Measurements from ENCODE around the gene GH2.
"Not testable (repeated sequence)": the region's sequence is repeated elsewhere in the genome, so short reads cannot be mapped to it uniquely, and the experiment has no call there.

GH2 gene

DNA sequence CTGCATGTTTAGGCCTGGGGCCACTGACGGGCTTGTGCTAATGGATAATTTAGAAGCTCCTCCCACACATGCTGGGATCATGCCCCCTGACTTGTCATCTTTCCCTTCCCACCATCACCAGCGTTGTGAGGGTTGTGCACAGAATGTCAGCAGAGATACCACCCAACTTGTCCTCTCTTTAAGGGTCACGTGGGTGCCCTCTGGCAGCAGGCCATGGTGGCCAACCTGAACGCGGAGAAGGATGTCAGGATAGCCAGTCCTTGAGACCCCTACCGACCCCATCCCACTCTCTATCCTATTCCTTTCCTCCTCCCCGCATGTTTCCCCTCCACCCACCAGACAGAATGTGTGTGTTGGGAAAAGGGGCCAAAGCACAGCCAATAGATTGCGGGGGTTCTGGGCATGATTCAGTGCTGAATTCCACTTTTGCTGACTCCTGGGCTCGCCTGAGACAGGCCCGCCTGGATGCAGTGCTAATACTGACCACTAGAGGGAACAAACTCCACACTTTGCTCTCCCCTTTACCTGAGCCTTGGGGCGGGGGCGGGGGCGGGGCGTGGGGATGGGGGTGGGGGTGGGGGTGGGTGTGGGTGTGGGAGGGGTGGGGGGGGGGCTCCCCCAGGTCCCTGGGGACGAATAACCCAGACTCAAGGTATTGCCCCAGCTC, at the start of gene GH2:
Gene GH2, minus strand, starts transcription at position 10 of the 667 bp plus-strand sequence. CDS start 143 bp downstream, outside the sequence.
- no peak for DNase-seq

DNA sequence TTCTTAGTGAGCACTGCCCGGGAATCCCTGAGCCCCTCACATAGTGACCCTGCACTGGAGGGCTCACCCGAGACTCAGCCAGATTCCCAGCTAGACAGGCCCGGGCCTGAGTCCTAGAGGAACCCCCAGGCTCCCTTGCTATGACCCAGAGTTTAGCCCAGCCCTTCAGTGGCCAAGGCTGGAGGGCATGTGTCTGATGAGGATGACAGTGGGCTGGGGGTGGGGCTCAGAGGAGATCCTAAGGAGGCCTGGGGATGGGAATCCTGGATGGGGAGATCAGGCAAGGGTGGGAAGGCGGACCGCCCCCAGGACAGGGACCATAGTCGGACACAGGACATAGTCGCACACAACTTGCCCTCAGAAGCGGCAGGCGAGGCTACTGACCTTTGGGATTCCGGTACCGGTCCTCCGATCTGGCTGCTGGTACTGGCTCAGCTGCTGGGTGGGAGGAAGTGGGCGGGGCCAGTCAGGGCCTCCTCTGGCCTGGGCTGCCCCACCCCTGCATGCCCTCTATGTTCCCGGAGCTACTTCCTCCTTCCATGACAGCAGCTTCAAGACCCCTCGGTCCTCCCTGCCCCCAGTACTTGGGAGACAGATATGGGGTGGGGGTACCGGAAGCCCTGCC, 49.3 kb upstream of the GH2 start:
- peak; percentile 39 for DNase-seq

DNA sequence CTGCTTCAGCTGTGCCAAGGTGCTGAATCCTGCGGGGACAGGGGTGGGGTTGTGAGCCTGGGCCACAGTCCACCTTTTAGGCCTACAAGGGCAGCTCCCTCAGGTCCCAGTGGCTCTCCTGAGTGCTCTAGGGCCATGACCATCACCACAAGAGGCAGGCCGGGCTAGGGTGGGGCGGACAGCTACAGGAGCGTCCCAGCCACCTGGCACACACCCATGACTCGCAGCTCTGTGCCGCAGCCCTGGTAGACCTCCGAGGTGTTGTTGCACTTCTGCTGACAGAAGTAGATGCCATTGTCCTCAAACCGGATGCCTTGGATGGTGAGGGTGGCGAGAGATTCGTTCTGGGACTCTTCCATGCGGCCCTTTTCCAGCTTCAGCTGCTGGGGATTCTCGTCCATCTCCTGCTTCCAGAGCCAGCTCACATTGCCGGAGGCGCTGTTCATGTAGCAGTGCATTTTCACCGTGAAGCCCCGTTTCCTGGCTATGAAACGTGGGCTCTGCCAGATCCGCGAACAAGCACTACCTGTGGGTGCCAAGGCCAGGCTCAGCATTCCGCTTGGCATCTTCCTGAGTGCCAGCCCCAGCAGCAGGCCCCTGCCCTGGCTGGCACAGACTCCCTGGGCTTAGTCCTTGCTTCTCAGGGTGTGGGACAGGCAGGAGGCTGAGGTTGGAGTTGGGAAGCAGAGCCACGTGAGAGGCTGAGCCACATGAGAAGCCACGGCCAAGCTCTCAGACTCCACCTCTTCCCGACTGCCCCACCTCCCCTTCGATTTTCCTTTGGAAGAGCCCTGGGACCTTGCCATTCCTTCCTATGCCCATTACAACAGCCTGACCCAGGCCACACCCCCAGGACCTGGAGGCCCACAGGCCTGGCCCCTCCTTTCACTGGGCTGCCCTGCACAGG, 48.4 kb upstream of the GH2 start:
- peak; percentile 58 for DNase-seq

DNA sequence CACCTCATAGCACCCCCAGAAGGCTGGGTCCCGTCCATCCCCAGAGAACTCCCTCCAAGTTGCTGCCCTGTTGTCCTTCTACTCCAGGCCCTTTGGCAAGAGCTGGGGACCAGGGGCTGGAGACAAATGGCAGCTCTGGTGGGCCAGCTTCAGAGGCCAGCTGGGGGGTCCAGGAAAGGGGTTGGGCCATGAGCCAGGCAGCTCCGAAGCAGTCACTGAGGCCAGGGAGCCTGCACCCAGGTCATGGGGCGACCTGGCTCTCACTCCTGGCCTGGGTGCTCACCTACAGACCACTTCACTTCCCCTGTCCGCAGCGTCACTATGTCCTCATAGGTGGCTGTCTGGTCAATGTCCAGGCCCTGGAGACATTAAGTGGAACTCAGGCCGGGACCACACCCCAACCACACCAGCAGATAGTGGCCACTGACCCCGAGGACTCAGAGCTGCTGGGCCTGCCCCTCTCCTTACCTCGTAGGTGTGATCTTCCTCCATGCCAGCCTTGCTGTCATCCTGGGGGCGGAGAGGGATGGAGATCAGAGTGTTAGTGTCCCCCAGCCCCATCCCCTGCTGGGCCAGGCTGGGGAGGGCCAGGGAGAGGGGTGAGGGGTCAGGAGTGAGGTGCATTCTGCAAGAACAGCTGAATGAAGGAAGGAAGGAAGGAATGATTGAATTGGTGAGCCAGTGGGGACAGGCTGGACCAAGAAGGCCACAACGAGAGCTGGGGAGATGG, 47.4 kb upstream of the GH2 start:
- DNase-seq = peak; percentile 4

DNA sequence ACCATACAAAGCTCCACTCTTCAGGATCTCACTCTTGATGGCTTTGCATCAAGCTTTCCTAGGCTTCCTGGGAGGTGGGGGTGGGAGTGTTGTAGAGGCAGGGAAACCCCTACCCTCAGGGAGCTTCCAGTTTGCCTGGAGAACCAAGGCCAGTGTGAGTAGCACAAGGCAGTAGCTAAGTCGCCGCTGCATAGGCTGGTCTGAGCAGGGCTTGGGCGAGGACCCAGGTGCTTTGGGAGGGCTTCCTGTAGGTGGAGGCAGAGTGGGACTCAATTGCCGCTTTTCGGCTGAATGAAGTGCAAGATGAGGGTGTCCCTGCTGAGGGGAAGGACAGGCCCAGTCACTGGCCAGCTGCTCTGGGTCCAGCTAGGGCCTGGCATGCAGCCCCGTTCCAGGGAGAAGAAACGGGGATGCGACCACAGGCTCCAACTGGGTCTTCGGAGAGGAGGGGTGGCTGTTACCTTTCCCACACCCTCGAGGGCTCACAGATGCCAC, 46.5 kb upstream of the GH2 start:
- no peak for DNase-seq

DNA sequence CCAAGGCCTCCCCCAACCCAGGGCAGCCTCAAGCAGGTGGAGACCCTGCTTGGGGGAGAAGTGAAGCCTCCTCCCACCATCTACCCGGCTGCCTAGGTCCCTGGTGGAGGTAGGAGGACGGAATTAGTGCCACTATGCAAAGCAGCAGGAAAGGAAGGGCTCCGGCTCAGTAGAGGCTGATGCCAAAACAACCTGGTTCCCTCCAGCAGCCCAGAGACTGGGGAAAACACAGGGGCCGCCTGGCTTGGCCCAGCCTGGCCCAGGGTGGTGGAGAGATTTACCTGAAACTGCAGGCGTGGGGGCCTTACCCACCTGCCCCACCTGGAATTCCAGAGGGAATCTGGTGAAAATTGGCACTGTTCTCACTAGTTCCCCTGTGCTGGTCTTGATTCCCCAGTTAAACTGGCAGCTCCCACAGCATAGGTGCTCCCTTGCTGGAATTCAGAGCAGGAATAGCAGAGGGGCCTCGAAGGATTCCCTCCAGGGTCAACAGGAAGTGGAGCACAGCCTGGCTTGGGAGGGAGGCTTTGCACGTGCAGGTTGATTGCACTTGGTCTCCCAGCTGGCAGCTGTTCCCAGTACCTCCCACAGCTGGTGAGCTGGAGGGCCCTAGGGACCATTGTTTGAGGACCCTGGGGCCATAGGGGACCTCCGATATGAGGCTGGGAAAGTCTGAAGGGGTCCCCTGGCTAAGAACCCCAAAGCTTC, 45.9 kb upstream of the GH2 start:
- peak; percentile 23 for DNase-seq

DNA sequence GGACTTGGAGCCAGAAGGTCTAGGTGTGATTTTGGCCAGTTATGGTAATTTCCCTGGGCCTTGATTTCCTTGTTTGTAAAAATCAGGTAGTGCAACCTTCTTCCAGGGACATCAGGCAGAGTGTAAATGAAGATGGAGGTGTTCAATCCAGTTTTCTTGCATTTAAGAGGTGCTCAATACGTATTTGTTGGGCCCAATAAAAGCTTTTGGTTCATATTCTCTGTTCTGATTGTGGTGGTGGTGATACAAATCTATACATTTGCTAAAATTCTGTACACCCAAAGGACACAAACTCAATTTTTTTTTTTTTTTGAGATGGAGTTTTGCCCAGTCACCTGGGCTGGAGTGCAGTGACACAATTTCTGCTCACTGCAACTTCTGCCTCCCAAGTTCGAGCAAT, 44.4 kb upstream of the GH2 start:
- no peak for DNase-seq

DNA sequence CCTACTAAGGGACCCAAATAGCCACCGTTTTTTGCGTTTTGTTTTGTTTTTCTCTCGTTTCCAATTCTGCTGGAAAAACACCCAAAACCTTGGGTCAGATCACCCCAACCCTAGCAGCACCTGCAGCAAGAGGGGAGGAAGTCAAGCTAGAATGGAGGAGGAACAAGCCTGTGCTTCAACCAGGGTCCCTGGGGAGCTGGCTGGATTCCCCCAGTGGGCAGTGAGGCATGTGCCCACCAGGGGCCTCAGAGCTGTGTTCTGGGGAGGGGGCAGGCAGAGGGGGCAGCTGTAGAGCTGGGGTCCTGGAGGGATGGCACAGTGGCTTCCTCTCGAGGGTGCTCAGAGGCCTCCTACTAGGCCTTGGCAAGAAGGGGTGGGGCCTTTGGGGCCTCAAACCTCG, 43.9 kb upstream of the GH2 start:
- no peak for DNase-seq

DNA sequence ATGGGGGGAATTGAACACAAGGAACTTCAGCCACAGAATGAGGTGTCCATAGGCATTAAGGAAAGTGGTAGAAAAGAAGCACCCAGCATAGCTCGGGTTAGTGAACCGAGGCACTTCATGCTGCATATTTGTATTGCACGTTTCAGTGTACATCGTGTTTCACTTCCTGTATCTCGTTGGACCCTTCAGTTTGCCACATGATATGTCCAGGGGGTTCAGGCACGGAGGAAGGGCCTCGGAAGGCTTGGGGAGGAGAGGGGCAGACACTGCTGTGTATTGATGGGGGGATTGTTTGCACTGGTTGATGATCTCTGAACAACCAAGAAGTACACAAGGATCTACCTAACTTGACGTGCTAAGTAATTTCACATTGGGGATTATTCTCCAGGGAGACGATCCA, 40.7 kb upstream of the GH2 start:
- DNase-seq = not testable (repeated sequence)

DNA sequence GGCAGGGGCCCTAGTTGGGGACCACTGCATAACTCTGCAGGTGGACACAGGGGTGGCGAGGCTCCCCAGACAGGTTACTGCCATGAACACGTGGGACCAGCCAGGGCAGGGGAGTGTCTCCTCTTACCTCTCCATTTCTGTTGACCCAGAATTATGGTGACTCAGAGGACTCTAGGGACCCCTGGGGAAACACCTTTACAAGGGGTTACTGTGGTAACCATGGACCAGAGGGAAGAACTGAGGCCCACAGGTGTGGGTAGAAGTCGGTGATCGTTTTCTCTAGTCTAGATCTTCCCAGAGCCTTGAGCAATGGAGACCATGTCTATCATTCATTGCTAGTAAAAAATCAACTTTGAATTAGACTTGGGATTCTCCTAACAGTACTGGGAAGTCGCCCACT, 39.0 kb upstream of the GH2 start:
- not testable (repeated sequence) for DNase-seq

DNA sequence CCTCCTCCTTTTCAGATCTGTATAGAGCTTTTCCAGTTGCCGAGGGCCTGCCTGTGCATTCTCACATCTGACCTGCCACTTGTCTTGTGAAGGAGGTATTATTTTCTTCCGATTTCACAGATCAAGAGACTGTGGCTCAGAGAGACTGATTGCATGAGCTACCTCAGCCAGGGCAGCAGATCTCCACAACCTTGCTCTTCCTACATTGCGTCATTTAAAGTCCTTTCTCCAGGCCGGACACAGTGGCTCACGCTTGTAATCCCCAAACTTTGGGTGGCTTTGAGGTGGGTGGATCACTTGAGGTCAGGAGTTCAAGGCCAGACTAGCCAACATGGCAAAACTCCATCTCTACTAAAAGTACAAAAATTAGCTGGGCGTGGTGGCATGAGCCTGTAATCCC, 38.3 kb upstream of the GH2 start:
- DNase-seq = not testable (repeated sequence)

DNA sequence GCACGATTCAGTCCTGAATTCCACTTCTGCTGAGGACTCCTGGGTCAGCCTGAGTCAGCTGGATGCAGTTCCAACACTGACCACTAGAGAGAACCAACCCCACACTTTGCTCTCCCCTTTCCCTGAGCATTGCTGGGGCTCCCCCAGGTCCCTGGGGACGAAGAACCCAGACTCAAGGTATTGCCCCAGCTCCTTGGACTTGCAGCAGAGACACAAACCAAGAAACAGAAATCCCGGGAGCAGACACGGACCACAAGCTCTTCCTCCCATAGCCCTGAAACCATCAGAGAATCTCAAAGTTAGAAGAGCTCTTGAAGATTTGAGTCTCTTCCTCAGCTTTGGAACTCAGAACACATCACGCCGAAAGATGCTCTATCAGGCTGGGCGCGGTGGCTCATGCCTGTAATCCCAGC, 37.6 kb upstream of the GH2 start:
- no peak for DNase-seq

DNA sequence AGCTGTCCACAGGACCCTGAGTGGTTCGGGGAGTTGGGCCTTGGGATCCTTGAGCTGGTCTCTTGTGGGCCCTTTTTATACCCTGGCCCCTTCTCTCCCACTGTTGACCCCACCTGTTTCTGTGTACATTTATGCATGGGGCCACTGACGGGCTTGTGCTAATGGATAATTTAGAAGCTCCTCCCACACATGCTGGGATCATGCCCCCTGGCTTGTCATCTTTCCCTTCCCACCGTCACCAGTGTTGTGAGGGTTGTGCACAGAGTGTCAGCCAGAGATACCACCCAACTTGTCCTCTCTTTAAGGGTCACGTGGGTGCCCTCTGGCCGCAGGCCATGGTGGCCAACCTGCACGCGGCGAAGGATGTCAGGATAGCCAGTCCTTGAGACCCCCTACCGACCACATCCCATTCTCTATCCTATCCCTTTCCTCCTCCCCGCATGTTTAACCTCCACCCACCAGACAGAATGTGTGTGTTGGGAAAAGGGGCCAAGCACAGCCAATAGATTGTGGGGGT, 37.1 kb upstream of the GH2 start, which contains the start of gene GH1:
Gene GH1, minus strand, starts transcription at position 51 of the 517 bp plus-strand sequence. CDS start 63 bp downstream, outside the sequence.
- not testable (repeated sequence) for DNase-seq

DNA sequence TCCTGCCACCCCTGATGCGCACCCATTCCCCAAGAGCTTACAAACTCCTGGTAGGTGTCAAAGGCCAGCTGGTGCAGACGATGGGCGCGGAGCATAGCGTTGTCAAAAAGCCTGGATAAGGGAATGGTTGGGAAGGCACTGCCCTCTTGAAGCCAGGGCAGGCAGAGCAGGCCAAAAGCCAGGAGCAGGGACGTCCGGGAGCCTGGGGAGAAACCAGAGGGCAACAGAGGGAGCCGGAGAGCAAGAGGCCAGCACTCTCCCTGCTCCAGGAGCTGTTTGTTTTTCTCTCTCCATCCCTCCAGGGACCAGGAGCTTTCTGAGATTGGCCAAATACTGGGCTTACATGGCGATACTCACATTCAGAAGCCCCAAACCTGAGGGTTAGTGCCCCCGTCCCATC, 36.6 kb upstream of the GH2 start:
- no peak for DNase-seq

DNA sequence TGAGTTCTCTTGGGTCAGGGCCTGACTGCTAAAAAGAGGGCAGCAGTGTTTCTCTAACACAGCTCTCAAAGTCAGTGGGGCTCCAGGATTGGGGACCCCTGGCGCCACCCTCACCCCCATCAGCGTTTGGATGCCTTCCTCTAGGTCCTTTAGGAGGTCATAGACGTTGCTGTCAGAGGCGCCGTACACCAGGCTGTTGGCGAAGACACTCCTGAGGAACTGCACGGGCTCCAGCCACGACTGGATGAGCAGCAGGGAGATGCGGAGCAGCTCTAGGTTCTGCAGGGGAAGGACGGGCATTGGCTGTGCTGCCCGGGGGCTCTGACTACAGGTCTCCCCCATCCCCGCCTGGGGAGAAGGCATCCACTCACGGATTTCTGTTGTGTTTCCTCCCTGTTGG, 35.9 kb upstream of the GH2 start:
- no peak for DNase-seq

DNA sequence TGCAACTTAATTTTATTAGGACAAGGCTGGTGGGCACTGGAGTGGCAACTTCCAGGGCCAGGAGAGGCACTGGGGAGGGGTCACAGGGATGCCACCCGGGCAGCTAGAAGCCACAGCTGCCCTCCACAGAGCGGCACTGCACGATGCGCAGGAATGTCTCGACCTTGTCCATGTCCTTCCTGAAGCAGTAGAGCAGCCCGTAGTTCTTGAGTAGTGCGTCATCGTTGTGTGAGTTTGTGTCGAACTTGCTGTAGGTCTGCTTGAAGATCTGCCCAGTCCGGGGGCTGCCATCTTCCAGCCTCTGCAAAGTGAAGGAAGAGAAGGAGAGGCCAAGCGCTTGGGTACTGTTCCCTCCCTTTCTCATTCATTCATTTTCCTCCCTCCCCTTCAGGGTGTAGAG, 35.5 kb upstream of the GH2 start:
- not testable (repeated sequence) for DNase-seq

DNA sequence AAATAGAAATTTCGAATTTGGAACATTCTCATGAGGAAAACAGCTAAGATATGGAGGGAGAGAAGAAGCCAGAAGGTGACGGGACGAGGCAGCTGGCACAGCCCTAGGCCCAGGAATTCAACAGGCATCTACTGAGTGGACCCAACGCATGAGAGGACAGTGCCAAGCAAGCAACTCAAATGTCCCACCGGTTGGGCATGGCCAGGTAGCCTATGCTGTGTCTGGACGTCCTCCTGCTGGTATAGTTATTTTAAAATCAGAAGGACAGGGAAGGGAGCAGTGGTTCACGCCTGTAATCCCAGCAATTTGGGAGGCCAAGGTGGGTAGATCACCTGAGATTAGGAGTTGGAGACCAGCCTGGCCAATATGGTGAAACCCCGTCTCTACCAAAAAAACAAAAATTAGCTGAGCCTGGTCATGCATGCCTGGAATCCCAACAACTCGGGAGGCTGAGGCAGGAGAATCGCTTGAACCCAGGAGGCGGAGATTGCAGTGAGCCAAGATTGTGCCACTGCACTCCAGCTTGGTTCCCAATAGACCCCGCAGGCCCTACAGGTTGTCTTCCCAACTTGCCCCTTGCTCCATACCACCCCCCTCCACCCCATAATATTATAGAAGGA, 34.9 kb upstream of the GH2 start:
- no peak for DNase-seq

DNA sequence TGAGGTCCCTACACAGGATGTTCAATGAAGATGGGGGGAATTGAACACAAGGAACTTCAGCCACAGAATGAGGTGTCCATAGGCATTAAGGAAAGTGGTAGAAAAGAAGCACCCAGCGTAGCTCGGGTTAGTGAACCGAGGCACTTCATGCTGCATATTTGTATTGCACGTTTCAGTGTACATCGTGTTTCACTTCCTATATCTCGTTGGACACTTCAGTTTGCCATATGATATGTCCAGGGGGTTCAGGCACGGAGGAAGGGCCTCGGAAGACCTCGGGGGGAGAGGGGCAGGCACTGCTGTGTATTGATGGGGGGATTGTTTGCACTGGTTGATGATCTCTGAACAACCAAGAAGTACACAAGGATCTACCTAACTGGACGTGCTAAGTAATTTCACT, 34.0 kb upstream of the GH2 start:
- not testable (repeated sequence) for DNase-seq

DNA sequence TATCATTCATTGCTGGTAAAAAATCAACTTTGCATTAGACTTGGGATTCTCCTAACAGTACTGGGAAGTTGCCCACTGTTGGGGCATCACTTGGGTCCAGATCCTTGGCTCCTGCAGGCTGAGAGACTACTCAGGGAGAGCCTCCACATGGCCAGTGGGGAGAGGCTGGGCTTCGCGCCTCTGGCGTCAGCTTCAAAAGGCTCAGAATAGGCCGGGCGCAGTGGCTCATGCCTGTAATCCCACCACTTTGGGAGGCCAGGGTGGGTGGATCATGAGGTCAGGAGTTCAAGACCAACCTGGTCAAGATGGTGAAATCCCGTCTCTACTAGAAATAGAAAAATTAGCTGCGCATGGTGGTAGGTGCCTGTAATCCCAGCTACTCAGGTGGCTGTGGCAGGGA, 32.7 kb upstream of the GH2 start:
- no peak for DNase-seq

DNA sequence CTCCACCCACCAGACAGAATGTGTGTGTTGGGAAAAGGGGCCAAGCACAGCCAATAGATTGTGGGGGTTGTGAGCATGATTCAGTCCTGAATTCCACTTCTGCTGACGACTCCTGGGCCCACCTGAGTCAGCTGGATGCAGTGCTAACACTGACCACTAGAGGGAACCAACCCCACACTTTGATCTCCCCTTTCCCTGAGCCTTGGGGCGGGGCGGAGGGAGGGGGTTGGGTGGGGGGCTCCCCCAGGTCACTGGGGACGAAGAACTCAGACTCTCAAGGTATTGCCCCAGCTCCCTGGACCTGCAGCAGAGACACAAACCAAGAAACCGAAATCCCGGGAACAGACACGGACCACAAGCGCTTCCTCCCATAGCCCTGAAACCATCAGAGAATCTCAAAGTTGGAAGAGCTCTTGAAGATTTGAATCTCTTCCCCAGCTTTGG, 29.9 kb upstream of the GH2 start:
- DNase-seq = no peak

DNA sequence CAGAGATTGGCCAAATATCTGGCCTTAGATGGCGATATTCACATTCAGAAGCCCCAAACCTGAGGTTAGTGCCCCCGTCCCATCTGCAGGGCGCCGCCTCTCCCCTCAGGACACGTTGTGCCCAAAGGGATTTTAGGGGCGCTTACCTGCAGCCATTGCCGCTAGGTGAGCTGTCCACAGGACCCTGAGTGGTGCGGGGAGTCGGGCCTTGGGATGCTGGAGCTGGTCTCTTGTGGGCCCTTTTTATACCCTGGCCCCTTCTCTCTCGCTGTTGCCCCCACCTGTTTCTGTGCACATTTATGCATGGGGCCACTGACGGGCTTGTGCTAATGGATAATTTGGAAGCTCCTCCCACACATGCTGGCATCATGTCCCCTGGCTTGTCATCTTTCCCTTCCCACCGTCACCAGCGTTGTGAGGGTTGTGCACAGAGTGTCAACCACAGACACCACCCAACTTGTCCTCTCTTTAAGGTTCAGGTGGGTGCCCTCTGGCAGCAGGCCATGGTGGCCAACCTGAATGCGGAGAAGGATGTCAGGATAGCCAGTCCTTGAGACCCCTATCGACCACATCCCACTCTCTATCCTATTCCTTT, 29.4 kb upstream of the GH2 start, which contains the start of gene CSHL1:
Gene CSHL1, minus strand, starts transcription at position 218 of the 595 bp plus-strand sequence. Its CDS starts 62 bp downstream, at position 156.
- no peak for DNase-seq

Data from left hindlimb (tissue), 1 donor.